Uterus (tissue), 2 donors: Measurements from ENCODE around the gene STMND1.

Experiments used
- CTCF ChIP-seq, 4 experiments: fragments of 200-600 bp in 2 of 4; fragments of 450-650 bp in 2 of 4; sonication (generic) in 2 of 4; IDR thresholded peaks; one replicate each; pipeline ENCODE4 v1.5.1; 2016 to 2019; ENCODE audit warnings: antibody characterized with exemption in 4 of 4, mild to moderate bottlenecking in 2 of 4, moderate library complexity in 1 of 4
- POLR2A ChIP-seq, 2 donors: fragments of 450-650 bp; IDR thresholded peaks; one replicate each; pipeline ENCODE4 v1.6.1; 2016; ENCODE audit warnings: antibody characterized with exemption in 2 of 2, mild to moderate bottlenecking in 1 of 2, moderate library complexity in 1 of 2

GRCh38 chr6:17157617-17158016 lies 55.8 kb downstream of the STMND1 start:
- TF ChIP-seq CTCF (IDR thresholded peaks at IDR 0.05), result no peak
- TF ChIP-seq POLR2A (IDR thresholded peaks at IDR 0.05), result no peak
